Neural cell (in vitro differentiated cells): ENCODE data around the gene HERC3. TPM values are rescaled to one million over a fixed set of nuclear protein-coding genes. Genes with fewer than 3 reads are reported as not detected.

ENCODE experiments used
- H2AFZ ChIP-seq: fragments of 200-600, 300-800 bp; sonication (generic), shearing (Covaris generic); 2 replicates; pipeline ENCODE4 v1.6.0; 2014; ENCODE audit warnings: low read depth, mild to moderate bottlenecking, antibody characterized with exemption, low read length, moderate library complexity
- H3F3A ChIP-seq: fragments of 200-600 bp; shearing (Covaris generic); 2 replicates; pipeline ENCODE4 v1.6.1; 2016; ENCODE audit warnings: mild to moderate bottlenecking, moderate library complexity, mixed read lengths, antibody characterized with exemption, low read length; ENCODE audit not compliant: insufficient read depth, poor library complexity, severe bottlenecking
- H3K27ac ChIP-seq: fragments of 200-600, 300-800 bp; sonication (generic), shearing (Covaris generic); 2 replicates; pipeline ENCODE4 v1.5.1; 2014; ENCODE audit warnings: mild to moderate bottlenecking, low read length, moderate library complexity
- H3K27me3 ChIP-seq: fragments of 300-800, 200-600 bp; sonication (generic), shearing (Covaris generic); 2 replicates; pipeline ENCODE4 v1.6.0; 2014; ENCODE audit warnings: mild to moderate bottlenecking, low read depth, low read length, moderate library complexity; ENCODE audit not compliant: insufficient read depth
- H3K36me3 ChIP-seq: fragments of 300-800, 200-600 bp; sonication (generic), shearing (Covaris generic); 2 replicates; pipeline ENCODE4 v1.5.1; 2014; ENCODE audit warnings: mild to moderate bottlenecking, antibody characterized with exemption, low read length, moderate library complexity; ENCODE audit not compliant: insufficient read depth
- H3K4me2 ChIP-seq: fragments of 300-800, 200-600 bp; sonication (generic), shearing (Covaris generic); 2 replicates; pipeline ENCODE4 v1.6.0; 2014; ENCODE audit warnings: mild to moderate bottlenecking, low read length
- H3K4me3 ChIP-seq: fragments of 300-800, 200-600 bp; sonication (generic), shearing (Covaris generic); 2 replicates; pipeline ENCODE4 v1.5.1; 2014; ENCODE audit warnings: mild to moderate bottlenecking, low read length, moderate library complexity
- H3K79me2 ChIP-seq: fragments of 200-600 bp; shearing (Covaris generic); replicated peaks from 2 replicates; pipeline ENCODE4 v1.6.0; 2014; ENCODE audit warnings: mild to moderate bottlenecking, low read length, moderate library complexity; ENCODE audit not compliant: insufficient read depth
- H3K9ac ChIP-seq: fragments of 300-800, 200-600 bp; sonication (generic), shearing (Covaris generic); 2 replicates; pipeline ENCODE4 v1.6.1; 2016; ENCODE audit warnings: mild to moderate bottlenecking, low read length, mixed read lengths
- H3K9me2 ChIP-seq: fragments of 200-600 bp; shearing (Covaris generic); 2 replicates; pipeline ENCODE4 v1.6.1; 2016; ENCODE audit warnings: mild to moderate bottlenecking, low read length, mixed read lengths; ENCODE audit not compliant: insufficient read depth
- H3K9me3 ChIP-seq: fragments of 200-600, 300-800 bp; sonication (generic), shearing (Covaris generic); 2 replicates; pipeline ENCODE4 v1.6.1; 2016; ENCODE audit warnings: mild to moderate bottlenecking, mixed run types, low read length, moderate library complexity, mixed read lengths
- H4K20me1 ChIP-seq: fragments of 200-600 bp; shearing (Covaris generic); 2 replicates; pipeline ENCODE4 v1.6.1; 2016; ENCODE audit warnings: mild to moderate bottlenecking, mixed run types; ENCODE audit not compliant: insufficient read depth
- CTCF ChIP-seq: fragments of 450-650 bp; IDR thresholded peaks from 2 replicates; pipeline ENCODE4 v1.5.1; 2014; ENCODE audit warnings: antibody characterized with exemption, mild to moderate bottlenecking, moderate library complexity; ENCODE audit not compliant: poor library complexity, severe bottlenecking
- EP300 ChIP-seq: fragments of 450-650 bp; conservative IDR thresholded peaks from 2 replicates; pipeline ENCODE4 v1.6.1; 2014; ENCODE audit warnings: antibody characterized with exemption, mild to moderate bottlenecking, moderate library complexity; ENCODE audit not compliant: poor library complexity, severe bottlenecking
- EZH2 ChIP-seq: fragments of 200-600, 300-800 bp; shearing (Covaris generic), sonication (generic); IDR thresholded peaks from 2 replicates; pipeline ENCODE4 v1.6.1; 2014; ENCODE audit warnings: antibody characterized with exemption, low read length, borderline replicate concordance, mild to moderate bottlenecking; ENCODE audit not compliant: insufficient read depth, poor library complexity, severe bottlenecking
- MXI1 ChIP-seq: fragments of 450-650 bp; conservative IDR thresholded peaks from 2 replicates; pipeline ENCODE4 v1.6.1; 2014; ENCODE audit warnings: antibody characterized with exemption, mild to moderate bottlenecking; ENCODE audit not compliant: poor library complexity, severe bottlenecking
- POLR2AphosphoS5 ChIP-seq: IDR thresholded peaks from 2 replicates; pipeline ENCODE4 v1.6.1; 2012
- RAD21 ChIP-seq: fragments of 450-650 bp; conservative IDR thresholded peaks from 2 replicates; pipeline ENCODE4 v1.6.1; 2014; ENCODE audit warnings: antibody characterized with exemption, mild to moderate bottlenecking, moderate library complexity
- REST ChIP-seq: IDR thresholded peaks from 2 replicates; pipeline ENCODE4 v1.6.1; 2012; ENCODE audit warnings: borderline replicate concordance
- SMC3 ChIP-seq: fragments of 450-650 bp; conservative IDR thresholded peaks from 2 replicates; pipeline ENCODE4 v1.6.1; 2014; ENCODE audit warnings: antibody characterized with exemption, mild to moderate bottlenecking, moderate library complexity; ENCODE audit not compliant: poor library complexity
- TAF1 ChIP-seq: IDR thresholded peaks from 2 replicates; pipeline ENCODE4 v1.6.1; 2012; ENCODE audit warnings: low read depth
- polyA plus RNA-seq: library from polyadenylated mRNA; depleted of rRNA; stranded (reverse); fragments of >200 nt; gene quantifications from 2 replicates; pipeline ENCODE4 v1.2.3, GENCODE V29; 2014

HERC3 gene
- polyA plus RNA-seq, 1 donor from 2014 or later, result 49.2 TPM

- no peaks in the 10 kb centered on the region for H3K9me3 ChIP-seq
- H3K27ac ChIP-seq, result no peak overlapping the region
- no peak overlapping the region for H2AFZ ChIP-seq
- H3K9me2 ChIP-seq, result no peaks in the 10 kb centered on the region
- no peaks in the 10 kb centered on the region for H3F3A ChIP-seq
- H4K20me1 ChIP-seq, result no peaks in the 10 kb centered on the region
- H3K4me2 ChIP-seq, result no peak overlapping the region
- no peak overlapping the region for H3K9ac ChIP-seq
- no peaks in the 10 kb centered on the region for H3K27me3 ChIP-seq
- TF ChIP-seq MXI1 (no peak), CTCF (no peak), RAD21 (no peak), SMC3 (no peak), REST (no peak), EP300 (no peak), EZH2 (no peak), POLR2AphosphoS5 (no peak), TAF1 (no peak)
- no peaks in the 10 kb centered on the region for H3K36me3 ChIP-seq
- H3K79me2 ChIP-seq, result no peaks in the 10 kb centered on the region
- H3K4me3 ChIP-seq, result no peak overlapping the region
Measured at GRCh38 chr4:88698519-88698918, 106.2 kb downstream of the HERC3 start.

GRCh38 chr4:88702782-88703181 is 110.5 kb downstream of the HERC3 start:
- no peak overlapping the region for H3K4me3 ChIP-seq
- H3K9me2 ChIP-seq, result no peaks in the 10 kb centered on the region
- peaks cover 6% of the 10 kb centered on the region for H3K36me3 ChIP-seq
- H3K9me3 ChIP-seq, result no peaks in the 10 kb centered on the region
- H3K9ac ChIP-seq, result no peak overlapping the region
- no peak overlapping the region for H3K4me2 ChIP-seq
- TF ChIP-seq TAF1 (no peak), CTCF (no peak), REST (no peak), EZH2 (no peak), MXI1 (no peak), EP300 (no peak), POLR2AphosphoS5 (no peak), RAD21 (no peak), SMC3 (no peak)
- no peaks in the 10 kb centered on the region for H4K20me1 ChIP-seq
- no peak overlapping the region for H3K27ac ChIP-seq
- no peak overlapping the region for H2AFZ ChIP-seq
- H3K79me2 ChIP-seq, result no peaks in the 10 kb centered on the region
- no peaks in the 10 kb centered on the region for H3K27me3 ChIP-seq
- no peaks in the 10 kb centered on the region for H3F3A ChIP-seq
